Lower leg skin (tissue), 3 donors: Measurements from ENCODE around the gene NEU3.

Source experiments
- CTCF ChIP-seq, 3 donors: fragments of 450-650 bp; IDR thresholded peaks; one replicate each; pipeline ENCODE4 v1.5.1; 2016; ENCODE audit warnings: antibody characterized with exemption in 3 of 3, mild to moderate bottlenecking in 3 of 3, moderate library complexity in 2 of 3
- POLR2A ChIP-seq, 2 donors: fragments of 450-650 bp; IDR thresholded peaks; one replicate each; pipeline ENCODE4 v1.6.1; 2016 to 2017; ENCODE audit warnings: antibody characterized with exemption in 2 of 2, mild to moderate bottlenecking in 1 of 2, moderate library complexity in 1 of 2

GRCh38 chr11:75050516-75050915, 61.8 kb downstream of the NEU3 start:
- TF ChIP-seq CTCF (IDR thresholded peaks at IDR 0.05) (no peak), POLR2A (IDR thresholded peaks at IDR 0.05) (no peak)
